ENCODE results near the gene FUT8.

DNA sequence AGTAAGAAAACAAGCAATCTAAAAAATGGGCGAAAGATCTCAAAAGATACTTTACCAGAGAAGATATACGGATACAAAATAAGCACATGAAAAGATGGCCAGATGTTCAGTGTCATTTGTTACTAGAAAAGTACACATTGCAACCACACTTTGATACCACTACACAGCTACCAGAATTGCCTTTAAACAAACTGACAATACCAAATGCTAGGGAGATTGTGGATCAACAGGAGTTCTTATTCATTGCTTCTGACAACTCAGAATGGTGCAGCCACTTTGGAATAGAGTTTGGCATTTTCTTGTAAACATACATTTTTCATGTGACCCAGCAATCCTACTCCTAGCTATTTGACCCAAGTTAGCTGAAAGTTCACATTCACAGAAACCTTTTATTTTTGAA is 136.3 kb downstream of the FUT8 start:
- TF ChIP-seq, protein P1, sequence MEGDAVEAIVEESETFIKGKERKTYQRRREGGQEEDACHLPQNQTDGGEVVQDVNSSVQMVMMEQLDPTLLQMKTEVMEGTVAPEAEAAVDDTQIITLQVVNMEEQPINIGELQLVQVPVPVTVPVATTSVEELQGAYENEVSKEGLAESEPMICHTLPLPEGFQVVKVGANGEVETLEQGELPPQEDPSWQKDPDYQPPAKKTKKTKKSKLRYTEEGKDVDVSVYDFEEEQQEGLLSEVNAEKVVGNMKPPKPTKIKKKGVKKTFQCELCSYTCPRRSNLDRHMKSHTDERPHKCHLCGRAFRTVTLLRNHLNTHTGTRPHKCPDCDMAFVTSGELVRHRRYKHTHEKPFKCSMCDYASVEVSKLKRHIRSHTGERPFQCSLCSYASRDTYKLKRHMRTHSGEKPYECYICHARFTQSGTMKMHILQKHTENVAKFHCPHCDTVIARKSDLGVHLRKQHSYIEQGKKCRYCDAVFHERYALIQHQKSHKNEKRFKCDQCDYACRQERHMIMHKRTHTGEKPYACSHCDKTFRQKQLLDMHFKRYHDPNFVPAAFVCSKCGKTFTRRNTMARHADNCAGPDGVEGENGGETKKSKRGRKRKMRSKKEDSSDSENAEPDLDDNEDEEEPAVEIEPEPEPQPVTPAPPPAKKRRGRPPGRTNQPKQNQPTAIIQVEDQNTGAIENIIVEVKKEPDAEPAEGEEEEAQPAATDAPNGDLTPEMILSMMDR (IDR thresholded peaks at IDR 0.05), result no peak
- no peak for TF ChIP-seq POLR2A (IDR thresholded peaks at IDR 0.05)
